HCT116 (cell line): ENCODE measurements around the gene PPTC7. TPM values are rescaled to one million over a fixed set of nuclear protein-coding genes. Genes with fewer than 3 reads are reported as not detected.

Experiments
- ATAC-seq: fragments of 200-7000 bp; cut with Tn5 transposase; 2 replicates; pipeline ENCODE4 v1.9.1; 2020; ENCODE audit warnings: mild to moderate bottlenecking, moderate library complexity
- BruUV-seq: library from RNA; stranded (reverse); fragments of 400-500 nt; replicated peaks from 2 replicates; lab custom pipeline; 2021; lab: Mats Ljungman, UMichigan
- CTCF ChIA-PET: fragments of 300-600 bp; sonication (Branson Sonifier 250); formaldehyde crosslinking; loops from one replicate; lab custom pipeline; 2021; ENCODE audit warnings: antibody characterized with exemption; lab: Charles Lee
- POLR2A ChIA-PET: fragments of 300-600, 350-600 bp; sonication (Branson Sonifier 250); formaldehyde crosslinking; loops from one replicate; lab custom pipeline; 2021; ENCODE audit warnings: antibody characterized with exemption; lab: Charles Lee
- RAD21 ChIA-PET, 2 experiments: fragments of 300-600 bp; sonication (Branson Sonifier 250); formaldehyde crosslinking; loops; one replicate each; lab custom pipeline; 2023; ENCODE audit warnings: low total read pairs in 2 of 2; ENCODE audit not compliant: uncharacterized antibody in 2 of 2, unreplicated experiment in 2 of 2, low non-redundant PET in 1 of 2; lab: Charles Lee
- DNase-seq: peaks from one replicate; pipeline ENCODE4 v3.0.0-alpha.2; 2010; ENCODE audit warnings: low read depth, low spot score
- H2AFZ ChIP-seq: fragments of 200-600 bp; shearing (Covaris generic), sonication (generic); 2 replicates; pipeline ENCODE4 v1.6.1; 2017; ENCODE audit warnings: low read depth, mixed run types, mixed read lengths, antibody characterized with exemption, low read length; ENCODE audit not compliant: poor library complexity, severe bottlenecking
- H3K27ac ChIP-seq: 2 replicates; pipeline ENCODE4 v1.5.1; 2012; ENCODE audit warnings: low read depth, low read length
- H3K27me3 ChIP-seq: fragments of 200-600 bp; sonication (generic); 2 replicates; pipeline ENCODE4 v1.6.1; 2016; ENCODE audit warnings: mixed run types, low read length, mixed read lengths; ENCODE audit not compliant: insufficient read depth
- H3K36me3 ChIP-seq, 2 experiments: fragments of 200-500 bp in 1 of 2; fragments of 200-600 bp in 1 of 2; sonication (Bioruptor generic) in 1 of 2; sonication (generic) in 1 of 2; 2 replicates each; pipeline versions ENCODE4 v1.5.1 to v1.6.1; 2014 to 2016; ENCODE audit warnings: low read length in 2 of 2, inconsistent platforms in 1 of 2, mixed read lengths in 1 of 2, mixed run types in 1 of 2; ENCODE audit not compliant: insufficient read depth in 2 of 2, control insufficient read depth in 1 of 2
- H3K4me1 ChIP-seq, 2 experiments: fragments of 200-600 bp in 1 of 2; sonication (generic) in 1 of 2; 2 replicates each; pipeline versions ENCODE4 v1.5.1 to v1.6.1; 2012 to 2017; ENCODE audit warnings: low read length in 2 of 2, inconsistent platforms in 1 of 2, mild to moderate bottlenecking in 1 of 2, mixed read lengths in 1 of 2, mixed run types in 1 of 2, moderate library complexity in 1 of 2; ENCODE audit not compliant: insufficient read depth in 2 of 2, control insufficient read depth in 1 of 2
- H3K4me2 ChIP-seq: fragments of 200-600 bp; sonication (generic); 2 replicates; pipeline ENCODE4 v1.6.1; 2017; ENCODE audit warnings: mixed run types, low read length, mixed read lengths
- H3K4me3 ChIP-seq, 2 experiments: fragments of 200-600 bp in 1 of 2; sonication (generic) in 1 of 2; replicated peaks in 1 of 2; 2 replicates each; pipeline ENCODE4 v1.5.1; 2011 to 2016; ENCODE audit warnings: low read length in 2 of 2, control low read depth in 1 of 2, low read depth in 1 of 2, mild to moderate bottlenecking in 1 of 2, mixed read lengths in 1 of 2, mixed run types in 1 of 2
- H3K79me2 ChIP-seq: fragments of 200-600 bp; sonication (generic); 2 replicates; pipeline ENCODE4 v1.6.1; 2017; ENCODE audit warnings: mild to moderate bottlenecking, mixed run types, low read length, moderate library complexity, mixed read lengths; ENCODE audit not compliant: insufficient read depth
- H3K9ac ChIP-seq: fragments of 200-600 bp; sonication (generic); 2 replicates; pipeline ENCODE4 v1.6.1; 2016; ENCODE audit warnings: low read length, mixed read lengths
- H3K9me2 ChIP-seq: fragments of 200-600 bp; sonication (generic), shearing (Covaris generic); 2 replicates; pipeline ENCODE4 v1.6.1; 2017; ENCODE audit warnings: mixed run types, mild to moderate bottlenecking, moderate library complexity; ENCODE audit not compliant: insufficient read depth
- H3K9me3 ChIP-seq, 2 experiments: fragments of 200-500 bp in 1 of 2; fragments of 200-600 bp in 1 of 2; sonication (Bioruptor generic) in 1 of 2; sonication (generic) in 1 of 2; 2 replicates each; pipeline ENCODE4 v1.6.1; 2014 to 2017; ENCODE audit warnings: low read length in 2 of 2, mixed read lengths in 2 of 2, inconsistent platforms in 1 of 2, low read depth in 1 of 2, mild to moderate bottlenecking in 1 of 2, mixed run types in 1 of 2, moderate library complexity in 1 of 2; ENCODE audit not compliant: control insufficient read depth in 1 of 2, insufficient read depth in 1 of 2
- H4K20me1 ChIP-seq: fragments of 200-600 bp; sonication (generic), shearing (Covaris generic); 2 replicates; pipeline ENCODE4 v1.6.1; 2017; ENCODE audit warnings: mixed run types, mild to moderate bottlenecking, moderate library complexity; ENCODE audit not compliant: insufficient read depth
- CEBPB ChIP-seq: IDR thresholded peaks from 2 replicates; pipeline ENCODE4 v1.6.1; 2012; ENCODE audit warnings: low read depth
- CTCF ChIP-seq, 3 experiments: fragments of 200-600 bp in 1 of 3; sonication (generic) in 1 of 3; IDR thresholded peaks in 2 of 3; conservative IDR thresholded peaks in 1 of 3; 2 replicates each; pipeline ENCODE4 v1.5.1; 2012 to 2017; ENCODE audit warnings: low read depth in 2 of 3, low read length in 2 of 3, antibody characterized with exemption in 1 of 3, borderline replicate concordance in 1 of 3, control low read depth in 1 of 3, mild to moderate bottlenecking in 1 of 3, mixed read lengths in 1 of 3, mixed run types in 1 of 3, moderate library complexity in 1 of 3; ENCODE audit not compliant: insufficient read depth in 1 of 3
- EGR1 ChIP-seq: IDR thresholded peaks from 2 replicates; pipeline ENCODE4 v1.6.1; 2012; ENCODE audit warnings: low read depth
- EZH2 ChIP-seq: fragments of 200-600 bp; sonication (generic); IDR thresholded peaks from 2 replicates; pipeline ENCODE4 v1.6.1; 2017; ENCODE audit warnings: antibody characterized with exemption, mixed run types
- POLR2A ChIP-seq: IDR thresholded peaks from 2 replicates; pipeline ENCODE4 v1.7.0; 2011; ENCODE audit warnings: borderline replicate concordance; ENCODE audit not compliant: insufficient read depth, insufficient read length; ENCODE audit errors: extremely low read depth
- SIN3A ChIP-seq: IDR thresholded peaks from 2 replicates; pipeline ENCODE4 v1.6.1; 2012; ENCODE audit warnings: low read depth
- SP1 ChIP-seq: IDR thresholded peaks from 2 replicates; pipeline ENCODE4 v1.6.1; 2012; ENCODE audit warnings: low read depth
- SRF ChIP-seq: IDR thresholded peaks from 2 replicates; pipeline ENCODE4 v1.6.1; 2012; ENCODE audit warnings: low read depth
- ZBTB33 ChIP-seq: IDR thresholded peaks from 2 replicates; pipeline ENCODE4 v1.6.1; 2011; ENCODE audit warnings: mild to moderate bottlenecking, low read length, moderate library complexity; ENCODE audit not compliant: insufficient replicate concordance; ENCODE audit errors: extremely low read depth
- ZFX ChIP-seq: fragments of 450-650 bp; IDR thresholded peaks from 2 replicates; pipeline ENCODE4 v1.6.1; 2017
- ZNF274 ChIP-seq: fragments of 200-500 bp; sonication (Bioruptor generic); IDR thresholded peaks from 2 replicates; pipeline ENCODE4 v1.6.1; 2014; ENCODE audit warnings: mild to moderate bottlenecking, low read depth, low read length, inconsistent platforms
- intact Hi-C: fragments of 100-400 bp; cut with micrococcal nuclease; formaldehyde crosslinking; loops from 2 replicates; pipeline ENCODE4 v1.10.0; 2022
- total RNA-seq: library from RNA; stranded (reverse); gene quantifications from one replicate; pipeline ENCODE4 v1.2.1, GENCODE V29; 2021; ENCODE audit not compliant: unreplicated experiment
- TF ChIP-seq, protein P1 (sequence below): IDR thresholded peaks from 2 replicates; pipeline ENCODE4 v1.6.1; 2012

The PPTC7 gene
- total RNA-seq, 1 experiment from 2014 or later: 25.2 TPM

GRCh38 chr12:110514363-110514762 is 68.8 kb downstream of the PPTC7 start:
- CTCF ChIA-PET: interaction anchor here (2.0 kb wide), 1 partner anchor 86 kb away, joined by 11 read pairs; no protein-coding TSS in a partner anchor

More at GRCh38 chr12:110514363-110514762, 68.8 kb downstream of the PPTC7 start:
- Histone ChIP-seq H3K27me3 (no peaks in the 10 kb centered on the region), H3K4me1 (peaks cover 0 to 7% of the 10 kb centered on the region in 2 experiments; a peak in 3 of 4 replicates), H3K4me3 (no peak overlapping the region), H3K4me2 (no peak overlapping the region), H3K9ac (no peak overlapping the region), H3K79me2 (no peaks in the 10 kb centered on the region), H3K36me3 (no peaks in the 10 kb centered on the region), H2AFZ (no peak overlapping the region), H3K9me3 (no peaks in the 10 kb centered on the region), H4K20me1 (no peaks in the 10 kb centered on the region), H3K9me2 (no peaks in the 10 kb centered on the region), H3K27ac (no peak overlapping the region)
- ATAC-seq (no peak), DNase-seq (no peak)
- intact Hi-C loops: no loop called here
- RAD21 ChIA-PET: no interaction called here
- no TSS peak for BruUV-seq
- TF ChIP-seq EGR1 (no peak), ZNF274 (no peak), EZH2 (no peak), SP1 (no peak), POLR2A (no peak), ZBTB33 (no peak), SIN3A (no peak), ZFX (no peak), CTCF (IDR thresholded peaks at IDR 0.05 in 2 of 3, conservative IDR thresholded peaks at IDR 0.05 in 1 of 3; ENCODE audit: borderline replicate concordance in 1 of 3, insufficient read depth in 1 of 3, low read depth in 2 of 3, low read length in 2 of 3) (no peak), CEBPB (no peak), SRF (no peak)
- TF ChIP-seq, protein P1, sequence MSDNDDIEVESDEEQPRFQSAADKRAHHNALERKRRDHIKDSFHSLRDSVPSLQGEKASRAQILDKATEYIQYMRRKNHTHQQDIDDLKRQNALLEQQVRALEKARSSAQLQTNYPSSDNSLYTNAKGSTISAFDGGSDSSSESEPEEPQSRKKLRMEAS: no peak
- POLR2A ChIA-PET: no interaction called here
